Measurements from ENCODE around the gene RNU11. TPM values are rescaled to one million over a fixed set of nuclear protein-coding genes. Genes with fewer than 3 reads are reported as not detected.

Gene RNU11
- total RNA-seq (not detected), polyA plus RNA-seq (not detected)

GRCh38 chr1:28648474-28649198 lies at the start of gene RNU11:
TSS of gene RNU11 (plus strand) at chr1:28648600.
- Histone ChIP-seq H3K4me1 (ENCODE audit: insufficient read depth) (no peaks in the 10 kb centered on the region), H3K36me3 (ENCODE audit: insufficient read depth) (no peaks in the 10 kb centered on the region), H3K27ac (ENCODE audit: low read depth) (peak within 1 kb of the TSS; percentile 84), H3K4me3 (ENCODE audit: low read depth, low read length) (peak within 1 kb of the TSS; percentile 40)
- peak; percentile 97 for DNase-seq (ENCODE audit: extremely low spot score)
- 2% methylated on average over 28 of the region's 28 CpGs for WGBS

GRCh38 chr1:28601696-28602095 lies 46.7 kb upstream of the RNU11 start:
- H3K27ac ChIP-seq (ENCODE audit: low read depth) = no peak overlapping the region
- no peak for DNase-seq (ENCODE audit: extremely low spot score)
- 42% methylated on average over 3 of the region's 3 CpGs for WGBS

GRCh38 chr1:28602536-28603439 lies 45.6 kb upstream of the RNU11 start:
- H3K4me3 ChIP-seq (ENCODE audit: low read depth, low read length) = no peak overlapping the region
- no peak overlapping the region for H3K27ac ChIP-seq (ENCODE audit: low read depth)
- 67% methylated on average over 15 of the region's 15 CpGs for WGBS
- no peaks in the 10 kb centered on the region for H3K4me1 ChIP-seq (ENCODE audit: insufficient read depth)
- peak; percentile 48 for DNase-seq (ENCODE audit: extremely low spot score)
- H3K36me3 ChIP-seq (ENCODE audit: insufficient read depth) = no peaks in the 10 kb centered on the region

More at GRCh38 chr1:28601696-28602095, 46.7 kb upstream of the RNU11 start:
- no peak overlapping the region for H3K4me3 ChIP-seq (ENCODE audit: low read depth, low read length)
- H3K4me1 ChIP-seq (ENCODE audit: insufficient read depth) = no peaks in the 10 kb centered on the region
- no peaks in the 10 kb centered on the region for H3K36me3 ChIP-seq (ENCODE audit: insufficient read depth)

GRCh38 chr1:28604411-28604810 lies 44.0 kb upstream of the RNU11 start:
- 88% methylated on average over 5 of the region's 5 CpGs for WGBS
- Histone ChIP-seq H3K36me3 (ENCODE audit: insufficient read depth) (no peaks in the 10 kb centered on the region), H3K27ac (ENCODE audit: low read depth) (no peak overlapping the region), H3K4me1 (ENCODE audit: insufficient read depth) (no peaks in the 10 kb centered on the region), H3K4me3 (ENCODE audit: low read depth, low read length) (no peak overlapping the region)
- DNase-seq (ENCODE audit: extremely low spot score) = no peak

- peaks cover 1% of the 10 kb centered on the region for H3K36me3 ChIP-seq (ENCODE audit: insufficient read depth)
- H3K4me3 ChIP-seq (ENCODE audit: low read depth, low read length) = no peak overlapping the region
- no peaks in the 10 kb centered on the region for H3K4me1 ChIP-seq (ENCODE audit: insufficient read depth)
- no peak overlapping the region for H3K27ac ChIP-seq (ENCODE audit: low read depth)
- no peak for DNase-seq (ENCODE audit: extremely low spot score)
- WGBS = 80% methylated on average over 6 of the region's 6 CpGs
Measured at GRCh38 chr1:28604962-28605361, 43.4 kb upstream of the RNU11 start.

GRCh38 chr1:28606771-28607170 lies 41.6 kb upstream of the RNU11 start:
- Histone ChIP-seq H3K4me1 (ENCODE audit: insufficient read depth) (no peaks in the 10 kb centered on the region), H3K36me3 (ENCODE audit: insufficient read depth) (peaks cover 1% of the 10 kb centered on the region), H3K27ac (ENCODE audit: low read depth) (no peak overlapping the region), H3K4me3 (ENCODE audit: low read depth, low read length) (no peak overlapping the region)
- WGBS = 76% methylated on average over 2 of the region's 2 CpGs
- DNase-seq (ENCODE audit: extremely low spot score) = no peak

GRCh38 chr1:28613175-28613574 lies 35.2 kb upstream of the RNU11 start:
- no peaks in the 10 kb centered on the region for H3K4me1 ChIP-seq (ENCODE audit: insufficient read depth)
- H3K4me3 ChIP-seq (ENCODE audit: low read depth, low read length) = no peak overlapping the region
- no peak overlapping the region for H3K27ac ChIP-seq (ENCODE audit: low read depth)
- 94% methylated on average over 5 of the region's 5 CpGs for WGBS
- DNase-seq (ENCODE audit: extremely low spot score) = no peak
- peaks cover 4% of the 10 kb centered on the region for H3K36me3 ChIP-seq (ENCODE audit: insufficient read depth)

GRCh38 chr1:28631713-28632112 lies 16.7 kb upstream of the RNU11 start:
- H3K4me1 ChIP-seq (ENCODE audit: insufficient read depth) = no peaks in the 10 kb centered on the region
- DNase-seq (ENCODE audit: extremely low spot score) = no peak
- no peaks in the 10 kb centered on the region for H3K36me3 ChIP-seq (ENCODE audit: insufficient read depth)
- no peak overlapping the region for H3K27ac ChIP-seq (ENCODE audit: low read depth)
- WGBS = 85% methylated on average over 1 of the region's 1 CpG
- no peak overlapping the region for H3K4me3 ChIP-seq (ENCODE audit: low read depth, low read length)

GRCh38 chr1:28632560-28632959 lies 15.8 kb upstream of the RNU11 start:
- H3K36me3 ChIP-seq (ENCODE audit: insufficient read depth) = no peaks in the 10 kb centered on the region
- DNase-seq (ENCODE audit: extremely low spot score) = no peak
- 96% methylated on average over 4 of the region's 4 CpGs for WGBS
- no peak overlapping the region for H3K4me3 ChIP-seq (ENCODE audit: low read depth, low read length)
- H3K4me1 ChIP-seq (ENCODE audit: insufficient read depth) = no peaks in the 10 kb centered on the region
- H3K27ac ChIP-seq (ENCODE audit: low read depth) = no peak overlapping the region

- H3K4me3 ChIP-seq (ENCODE audit: low read depth, low read length) = no peak overlapping the region
- 90% methylated on average over 1 of the region's 1 CpG for WGBS
- no peaks in the 10 kb centered on the region for H3K4me1 ChIP-seq (ENCODE audit: insufficient read depth)
- no peak overlapping the region for H3K27ac ChIP-seq (ENCODE audit: low read depth)
- no peaks in the 10 kb centered on the region for H3K36me3 ChIP-seq (ENCODE audit: insufficient read depth)
- DNase-seq (ENCODE audit: extremely low spot score) = no peak
Measured at GRCh38 chr1:28640766-28641165, 7.6 kb upstream of the RNU11 start.

- Histone ChIP-seq H3K27ac (ENCODE audit: low read depth) (peak overlapping the region; percentile 55), H3K36me3 (ENCODE audit: insufficient read depth) (no peaks in the 10 kb centered on the region), H3K4me1 (ENCODE audit: insufficient read depth) (no peaks in the 10 kb centered on the region), H3K4me3 (ENCODE audit: low read depth, low read length) (peak overlapping the region; percentile 49)
- under 1% methylated on average over 26 of the region's 26 CpGs for WGBS
- peak; percentile 25 for DNase-seq (ENCODE audit: extremely low spot score)
Measured at GRCh38 chr1:28642056-28642846, 6.1 kb upstream of the RNU11 start.

- DNase-seq (ENCODE audit: extremely low spot score) = peak; percentile 87
- Histone ChIP-seq H3K36me3 (ENCODE audit: insufficient read depth) (no peaks in the 10 kb centered on the region), H3K4me1 (ENCODE audit: insufficient read depth) (no peaks in the 10 kb centered on the region), H3K27ac (ENCODE audit: low read depth) (peak within 1 kb of the TSS; percentile 58), H3K4me3 (ENCODE audit: low read depth, low read length) (peak within 1 kb of the TSS; percentile 49)
- under 1% methylated on average over 49 of the region's 49 CpGs for WGBS
Measured at GRCh38 chr1:28642847-28643635, 5.4 kb upstream of the RNU11 start, which contains the start of gene TAF12. TSS of gene TAF12 (minus strand) at chr1:28643067. CDS start at chr1:28622081, 20,986 bp downstream.

- DNase-seq (ENCODE audit: extremely low spot score) = no peak
- Histone ChIP-seq H3K4me1 (ENCODE audit: insufficient read depth) (no peaks in the 10 kb centered on the region), H3K27ac (ENCODE audit: low read depth) (no peak overlapping the region), H3K4me3 (ENCODE audit: low read depth, low read length) (no peak overlapping the region), H3K36me3 (ENCODE audit: insufficient read depth) (no peaks in the 10 kb centered on the region)
- WGBS = 78% methylated on average over 3 of the region's 3 CpGs
Measured at GRCh38 chr1:28644494-28644893, 3.9 kb upstream of the RNU11 start.
